GM18858 (cell line): ENCODE results near the gene TBC1D10B.
"Not testable (repeated sequence)": the region's sequence is repeated elsewhere in the genome, so short reads cannot be mapped to it uniquely, and the experiment has no call there.

Source experiments
- ATAC-seq: cut with Tn5 transposase; IDR thresholded peaks from one replicate; pipeline ENCODE4 v1.9.1; 2021; ENCODE audit not compliant: unreplicated experiment

TBC1D10B gene

DNA sequence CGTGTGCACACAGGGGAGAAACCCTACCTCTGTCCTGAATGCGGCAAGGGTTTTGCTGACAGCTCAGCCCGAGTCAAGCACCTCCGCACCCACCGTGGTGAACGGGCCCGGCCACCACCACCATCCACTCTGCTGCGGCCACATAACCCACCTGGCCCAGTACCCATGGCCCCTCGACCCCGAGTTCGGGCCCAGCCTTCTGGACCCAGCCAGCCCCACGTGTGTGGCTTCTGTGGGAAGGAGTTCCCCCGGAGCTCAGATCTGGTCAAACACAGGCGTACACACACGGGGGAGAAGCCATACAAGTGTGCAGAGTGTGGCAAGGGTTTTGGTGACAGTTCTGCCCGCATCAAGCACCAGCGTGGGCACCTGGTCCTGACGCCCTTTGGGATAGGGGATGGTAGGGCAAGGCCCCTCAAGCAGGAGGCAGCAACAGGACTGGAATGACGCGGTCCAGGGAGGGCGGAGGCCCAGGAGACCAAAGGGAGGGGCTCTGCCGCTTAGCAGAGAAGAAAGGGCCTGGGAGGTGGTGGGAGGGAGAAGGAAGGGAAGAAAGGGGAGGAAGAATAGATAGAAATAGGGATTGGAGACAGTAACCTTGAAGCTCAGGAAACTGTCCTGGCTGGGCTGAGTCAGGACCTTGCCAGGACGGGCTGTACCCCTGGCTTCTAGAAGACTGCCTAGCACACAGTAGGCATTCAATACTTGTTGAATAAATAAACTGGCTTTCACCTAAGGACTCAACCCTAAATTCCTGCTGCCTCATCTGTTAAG is 28.6 kb upstream of the TBC1D10B start:
- ATAC-seq: no peak

DNA sequence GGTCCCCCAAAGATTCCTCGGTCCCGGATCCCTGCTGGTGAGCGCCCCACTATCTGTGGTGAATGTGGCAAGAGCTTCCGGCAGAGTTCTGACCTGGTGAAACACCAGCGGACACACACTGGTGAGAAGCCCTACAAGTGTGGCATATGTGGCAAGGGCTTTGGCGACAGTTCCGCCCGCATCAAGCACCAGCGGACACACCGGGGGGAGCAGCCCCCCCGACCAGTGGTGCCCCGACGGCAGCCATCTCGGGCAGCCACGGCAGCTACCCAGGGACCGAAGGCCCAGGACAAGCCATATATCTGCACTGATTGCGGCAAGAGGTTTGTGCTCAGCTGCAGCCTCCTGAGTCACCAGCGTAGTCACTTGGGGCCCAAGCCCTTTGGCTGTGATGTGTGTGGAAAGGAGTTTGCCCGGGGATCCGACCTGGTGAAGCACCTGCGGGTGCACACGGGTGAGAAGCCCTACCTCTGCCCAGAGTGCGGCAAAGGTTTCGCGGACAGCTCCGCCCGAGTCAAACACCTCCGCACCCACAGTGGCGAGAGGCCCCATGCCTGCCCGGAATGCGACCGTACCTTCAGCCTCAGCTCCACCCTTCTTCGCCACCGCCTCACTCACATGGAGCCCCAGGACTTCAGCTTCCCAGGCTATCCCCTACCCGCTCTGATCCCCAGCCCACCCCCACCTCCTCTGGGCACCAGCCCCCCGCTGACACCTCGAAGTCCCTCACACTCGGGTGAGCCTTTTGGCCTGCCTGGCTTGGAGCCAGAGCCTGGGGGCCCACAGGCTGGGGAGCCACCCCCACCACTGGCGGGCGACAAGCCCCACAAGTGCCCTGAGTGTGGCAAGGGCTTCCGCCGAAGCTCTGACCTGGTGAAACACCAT is 27.7 kb upstream of the TBC1D10B start:
- ATAC-seq: no peak

- no peak for ATAC-seq
These were observed 26.8 kb upstream of the TBC1D10B start for GRCh38 chr16:30397056-30397455.

- not testable (repeated sequence) for ATAC-seq
These were observed 26.3 kb upstream of the TBC1D10B start for GRCh38 chr16:30396627-30397026.

- ATAC-seq: no peak
These were observed 25.8 kb upstream of the TBC1D10B start for GRCh38 chr16:30395992-30396585.

DNA sequence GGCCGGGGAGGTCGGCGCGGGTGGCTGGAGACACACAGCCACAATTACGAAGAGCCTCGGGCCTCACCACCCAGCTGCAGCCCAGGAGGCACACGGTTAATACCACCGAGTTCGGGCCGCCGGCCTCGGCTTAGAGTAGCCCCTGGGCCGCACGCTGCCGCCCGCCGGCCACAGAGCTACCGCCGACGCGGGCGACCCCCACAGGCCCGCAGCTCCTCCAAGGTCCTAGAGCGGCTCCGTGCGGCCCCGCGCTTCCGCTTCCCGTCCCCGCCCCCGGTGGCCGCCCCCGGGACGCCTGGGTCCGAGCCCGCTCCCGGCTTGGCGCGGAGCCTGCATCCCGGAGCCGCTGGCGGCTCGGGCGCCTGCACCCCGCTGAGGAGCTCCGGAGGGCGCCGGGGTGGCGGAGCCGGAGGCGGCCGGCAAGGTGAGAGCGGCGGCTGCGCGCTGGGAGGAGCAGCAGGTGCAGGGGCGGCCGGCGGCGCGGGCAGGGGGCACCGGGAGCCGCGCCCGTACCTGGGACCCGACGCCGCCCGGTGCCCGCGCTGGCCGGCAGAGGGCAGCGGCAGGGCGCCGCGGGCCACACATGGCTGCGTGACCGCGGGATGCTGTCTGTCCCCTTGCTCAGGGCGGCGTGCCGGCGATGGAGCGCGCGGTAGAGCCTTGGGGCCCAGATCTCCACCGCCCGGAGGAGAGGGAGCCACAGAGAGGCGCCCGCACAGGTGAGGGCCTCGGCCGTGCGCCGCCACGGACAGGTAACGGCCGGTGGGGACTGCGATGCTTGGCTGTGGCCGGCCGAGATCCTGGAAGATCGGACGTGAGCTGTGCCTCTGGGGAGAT is 25.1 kb upstream of the TBC1D10B start, which contains the start of gene ZNF48:
Gene ZNF48, plus strand, starts transcription at position 266 of the 837 bp plus-strand sequence. Its CDS starts 375 bp downstream, at position 641.
- peak; percentile 60 for ATAC-seq

DNA sequence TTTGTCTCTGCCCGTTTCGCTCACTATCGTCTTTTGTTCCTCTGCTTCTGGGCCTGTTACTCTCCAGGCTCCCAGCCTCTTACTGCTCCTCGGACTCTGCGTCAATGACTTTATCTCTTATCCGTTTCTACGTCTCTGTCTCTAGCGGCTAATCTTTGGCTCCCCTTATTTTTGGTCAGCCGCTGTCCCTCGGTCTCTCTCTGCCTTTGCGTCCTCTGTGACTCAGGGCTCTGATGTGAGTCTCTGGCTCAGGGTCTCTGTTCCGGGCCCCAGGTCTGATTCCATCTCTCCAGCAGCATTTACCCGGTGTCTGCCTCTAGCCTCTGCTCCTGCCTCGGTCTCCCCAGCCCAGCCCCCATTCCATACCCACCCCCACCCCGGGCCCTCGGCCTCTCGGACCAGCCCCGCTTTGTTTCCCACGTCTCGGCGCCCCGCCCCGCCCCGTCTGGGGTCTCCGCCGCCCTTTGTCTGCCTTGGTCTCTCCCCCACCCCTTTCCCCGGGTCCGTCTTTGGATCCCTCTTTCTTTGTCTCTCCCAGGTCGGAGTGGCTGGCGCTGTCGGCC is 24.4 kb upstream of the TBC1D10B start:
- ATAC-seq: no peak

GRCh38 chr16:30383521-30383920 is 13.2 kb upstream of the TBC1D10B start:
- no peak for ATAC-seq

DNA sequence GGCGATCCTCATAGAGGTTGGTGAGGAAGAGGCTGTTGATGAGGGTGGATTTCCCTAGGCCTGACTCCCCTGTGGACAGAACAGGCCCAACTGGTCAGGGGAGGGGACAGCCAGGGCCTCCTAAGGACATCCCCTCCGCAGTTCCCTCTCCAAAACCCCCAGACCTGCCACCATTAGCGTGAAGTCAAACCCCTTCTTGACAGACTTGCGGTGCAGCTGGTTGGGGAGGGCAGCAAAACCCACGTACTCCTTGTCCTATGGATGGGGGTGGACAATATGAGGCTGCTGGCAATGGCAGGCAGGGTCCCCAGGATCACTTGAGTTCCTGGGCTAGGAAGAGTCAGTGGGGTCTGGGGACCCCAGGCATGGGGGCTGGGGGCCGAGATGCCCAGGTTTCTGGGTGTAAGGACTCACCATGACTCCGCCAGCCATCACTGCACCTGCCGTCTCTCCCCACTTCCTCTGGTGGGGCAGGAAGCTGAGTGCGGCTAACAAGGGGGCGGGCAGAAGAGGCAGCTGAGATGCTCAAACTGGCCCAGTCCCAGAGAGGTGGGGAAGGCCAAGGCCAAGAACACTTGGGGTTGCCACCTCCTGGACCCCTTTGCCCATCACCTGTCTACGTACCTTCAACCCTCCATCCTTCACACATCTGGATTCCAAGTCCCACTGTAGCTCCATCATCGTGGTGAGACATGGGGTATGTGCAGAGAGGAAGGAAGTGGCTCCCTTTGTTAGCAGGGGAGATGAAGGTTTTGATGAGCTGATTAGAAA is 12.0 kb upstream of the TBC1D10B start, which contains the start of gene SEPTIN1:
Gene SEPTIN1, minus strand, starts transcription at position 451 of the 771 bp plus-strand sequence. Its CDS starts 19 bp downstream, at position 432.
- ATAC-seq: no peak

DNA sequence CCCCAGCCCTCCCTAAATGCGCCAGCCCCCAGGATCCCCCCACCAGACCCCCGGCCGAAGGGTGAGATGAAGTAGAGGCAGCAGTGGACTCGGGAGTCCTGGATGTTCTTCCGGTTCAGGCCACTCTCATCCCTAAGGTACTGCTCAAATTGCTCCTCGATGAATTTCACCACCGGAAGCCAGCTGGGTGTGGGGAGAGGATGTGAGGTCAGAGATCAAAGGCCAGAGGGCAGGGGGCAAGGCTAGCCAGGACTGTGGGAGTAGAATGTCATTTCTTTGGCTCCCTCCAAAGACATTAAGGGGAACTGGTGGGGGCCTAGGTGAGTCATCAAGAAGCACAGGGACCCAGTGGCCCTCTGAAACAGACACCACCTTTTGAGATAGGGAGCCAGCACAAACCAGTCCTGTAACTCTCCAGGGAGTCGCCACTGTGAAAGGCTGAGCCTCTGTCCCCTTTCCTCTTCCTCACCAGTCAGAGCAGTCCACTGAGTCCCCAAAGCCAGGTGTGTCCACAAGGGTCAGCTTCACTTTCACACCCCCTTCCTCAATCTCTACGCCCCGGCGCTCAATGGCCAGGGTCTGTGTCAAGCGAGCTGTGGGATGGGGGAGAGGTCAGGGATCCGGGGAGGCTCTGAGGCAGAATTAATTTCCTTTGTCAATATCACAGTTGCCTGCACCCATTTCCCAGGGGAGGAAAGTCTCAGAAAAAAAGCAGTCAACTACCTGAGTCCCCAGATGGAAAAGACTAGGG is 11.2 kb upstream of the TBC1D10B start:
- no peak for ATAC-seq

GRCh38 chr16:30380803-30381208 is 10.5 kb upstream of the TBC1D10B start:
- ATAC-seq: no peak

GRCh38 chr16:30380072-30380802 is 9.9 kb upstream of the TBC1D10B start:
- no peak for ATAC-seq

- no peak for ATAC-seq
These were observed 9.0 kb upstream of the TBC1D10B start for GRCh38 chr16:30379158-30379783.

GRCh38 chr16:30378236-30379157 is 8.2 kb upstream of the TBC1D10B start:
- ATAC-seq: peak; percentile 72

- ATAC-seq: peak; percentile 22
These were observed 7.5 kb upstream of the TBC1D10B start for GRCh38 chr16:30377812-30378235.

DNA sequence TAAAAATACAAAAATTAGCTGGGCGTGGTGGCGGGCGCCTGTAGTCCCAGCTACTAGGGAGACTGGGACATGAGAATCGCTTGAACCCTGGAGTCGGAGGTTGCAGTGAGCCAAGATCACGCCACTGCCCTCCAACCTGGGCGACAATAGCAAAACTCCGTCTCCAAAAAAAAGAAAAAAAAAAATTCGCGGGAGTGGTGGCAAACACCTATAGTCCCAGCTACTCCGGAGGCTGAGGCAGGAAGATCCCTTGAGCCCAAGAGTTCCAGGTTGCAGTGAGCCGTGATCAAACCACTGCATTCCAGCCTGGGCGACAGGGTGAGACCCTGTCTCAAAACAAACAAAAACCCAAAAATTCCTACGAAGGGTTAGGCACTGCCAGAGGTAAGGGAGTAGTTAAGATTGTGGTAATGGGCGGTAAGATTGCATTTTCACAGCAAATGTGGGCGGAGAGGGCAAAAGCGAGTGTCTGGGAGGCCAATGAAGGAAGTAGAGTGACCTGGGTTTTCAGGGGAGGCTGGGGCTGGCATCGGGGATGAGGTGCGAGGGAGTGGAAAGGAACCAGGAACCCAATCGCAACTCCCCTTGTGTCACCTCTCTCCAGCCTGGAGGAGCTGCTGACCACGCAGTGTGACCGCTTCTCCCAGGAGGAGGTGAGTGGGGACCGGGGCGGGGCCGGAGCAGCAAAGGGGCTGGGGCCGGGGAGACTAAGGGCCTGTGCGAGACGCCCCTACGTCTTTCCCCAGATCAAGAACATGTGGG is 6.9 kb upstream of the TBC1D10B start:
- ATAC-seq: no peak
